HAP-1 (cell line): Measurements from ENCODE around the gene KIF18B.
"Not testable (repeated sequence)": the region's sequence is repeated elsewhere in the genome, so short reads cannot be mapped to it uniquely, and the experiment has no call there.

Source experiments
- DNase-seq, 2 experiments: peaks; one replicate each; pipeline ENCODE4 v3.0.0-alpha.2; 2016 to 2020; ENCODE audit warnings: low spot score in 2 of 2
- H3K27me3 ChIP-seq: fragments of 250-450 bp; sonication (Bioruptor Pico); 2 replicates; pipeline ENCODE4 v1.5.1; 2020; ENCODE audit warnings: low read depth, mild to moderate bottlenecking, moderate library complexity
- H3K36me3 ChIP-seq: fragments of 250-450 bp; sonication (Bioruptor Pico); replicated peaks from 2 replicates; pipeline ENCODE4 v1.5.1; 2020; ENCODE audit warnings: mild to moderate bottlenecking
- H3K4me1 ChIP-seq: fragments of 250-450 bp; sonication (Bioruptor Pico); 2 replicates; pipeline ENCODE4 v1.5.1; 2020; ENCODE audit warnings: mild to moderate bottlenecking
- H3K4me3 ChIP-seq: fragments of 250-450 bp; sonication (Bioruptor Pico); 2 replicates; pipeline ENCODE4 v1.5.1; 2020; ENCODE audit warnings: mild to moderate bottlenecking, moderate library complexity
- H3K9me3 ChIP-seq: fragments of 250-450 bp; sonication (Bioruptor Pico); 2 replicates; pipeline ENCODE4 v1.5.1; 2020; ENCODE audit warnings: mild to moderate bottlenecking, moderate library complexity
- in situ Hi-C: fragments of 300-500 bp; cut with MboI; formaldehyde crosslinking; loops from 3 replicates; pipeline ENCODE4 v1.14.3; 2020; ENCODE audit warnings: low sequenced_read_pairs, inconsistent platforms, mixed read lengths

KIF18B gene

GRCh38 chr17:44965481-44966234 is 18.1 kb upstream of the KIF18B start:
- Histone ChIP-seq H3K27me3 (peaks cover 6% of the 10 kb centered on the region; the same call in 1 of the 2 replicates), H3K9me3 (no peaks in the 10 kb centered on the region; the same call in 1 of the 2 replicates), H3K4me3 (no peak overlapping the region), H3K36me3 (no peaks in the 10 kb centered on the region), H3K4me1 (peaks cover 5% of the 10 kb centered on the region)
- in situ Hi-C loops, result no loop called here
- no peak for DNase-seq

GRCh38 chr17:44961921-44962350 is 14.4 kb upstream of the KIF18B start:
- peaks cover 1% of the 10 kb centered on the region; the same call in 1 of the 2 replicates for H3K27me3 ChIP-seq

GRCh38 chr17:44960691-44961090 is 13.1 kb upstream of the KIF18B start:
- no peak overlapping the region for H3K4me3 ChIP-seq
- no peaks in the 10 kb centered on the region for H3K4me1 ChIP-seq
- no peak for DNase-seq
- no peaks in the 10 kb centered on the region; the same call in 1 of the 2 replicates for H3K9me3 ChIP-seq
- H3K36me3 ChIP-seq, result no peaks in the 10 kb centered on the region
- H3K27me3 ChIP-seq, result no peaks in the 10 kb centered on the region
- in situ Hi-C loops, result no loop called here

More at GRCh38 chr17:44961921-44962350, 14.4 kb upstream of the KIF18B start:
- H3K9me3 ChIP-seq, result no peaks in the 10 kb centered on the region; the same call in 1 of the 2 replicates
- no peaks in the 10 kb centered on the region for H3K4me1 ChIP-seq
- no peak overlapping the region for H3K4me3 ChIP-seq
- in situ Hi-C loops, result no loop called here
- no peaks in the 10 kb centered on the region for H3K36me3 ChIP-seq
- DNase-seq, result no peak

- no peaks in the 10 kb centered on the region for H3K36me3 ChIP-seq
- H3K9me3 ChIP-seq, result no peaks in the 10 kb centered on the region
- no peaks in the 10 kb centered on the region for H3K27me3 ChIP-seq
- no peaks in the 10 kb centered on the region for H3K4me1 ChIP-seq
- no peak overlapping the region for H3K4me3 ChIP-seq
- in situ Hi-C loops, result no loop called here
- no peak for DNase-seq
Measured at GRCh38 chr17:44959821-44960531, 12.4 kb upstream of the KIF18B start.

DNA sequence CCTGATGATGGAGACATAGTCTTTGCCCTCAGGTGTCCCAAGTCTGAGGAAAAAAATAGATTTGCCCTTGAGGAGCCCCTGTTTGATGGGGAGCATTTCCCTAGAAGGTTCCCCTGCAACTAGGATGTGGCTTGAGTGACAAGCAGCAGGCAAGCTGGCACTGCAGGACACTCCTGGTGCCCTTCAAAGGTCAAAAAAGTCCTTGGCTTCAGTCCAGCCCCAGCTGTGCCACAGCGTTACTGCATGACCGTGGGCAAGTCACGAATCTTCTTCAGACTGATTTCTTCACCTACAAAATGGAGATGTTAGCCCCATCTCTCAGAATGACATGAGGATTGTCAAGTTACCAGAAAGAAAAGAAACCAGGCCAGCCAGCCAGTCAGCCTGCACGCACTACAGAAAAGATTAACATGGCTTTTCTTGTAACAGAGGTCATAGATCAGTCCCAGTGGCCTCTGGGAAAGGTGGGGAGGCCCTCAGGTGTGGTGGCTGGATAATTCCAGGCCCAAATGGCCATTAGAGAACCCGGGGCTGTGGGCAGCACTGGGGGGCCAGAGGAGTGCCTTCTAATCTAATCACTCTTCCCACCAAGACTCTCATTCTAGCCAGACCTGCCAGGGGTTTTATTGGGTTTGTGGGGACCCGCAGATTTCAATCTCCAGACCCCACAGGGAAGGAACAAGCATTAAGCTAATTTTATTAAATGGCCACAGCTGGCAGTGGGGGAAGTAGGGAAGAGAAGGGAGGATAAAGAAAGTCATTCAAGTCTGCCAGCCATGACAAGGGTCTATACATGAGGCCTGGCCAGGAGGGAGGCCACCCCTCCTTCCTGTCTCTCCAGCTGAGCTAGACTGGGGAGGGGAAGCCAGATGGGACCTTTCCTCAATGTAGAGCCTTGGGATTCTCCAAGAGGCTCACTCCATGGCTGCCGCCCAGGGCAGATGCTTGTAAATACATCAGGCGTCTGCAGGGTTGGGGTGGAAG is 9.7 kb upstream of the KIF18B start:
- in situ Hi-C loops, result no loop called here
- no peaks in the 10 kb centered on the region for H3K36me3 ChIP-seq
- H3K27me3 ChIP-seq, result no peaks in the 10 kb centered on the region
- no peak for DNase-seq
- no peaks in the 10 kb centered on the region for H3K4me1 ChIP-seq
- H3K4me3 ChIP-seq, result no peak overlapping the region
- H3K9me3 ChIP-seq, result no peaks in the 10 kb centered on the region

GRCh38 chr17:44955674-44956425 is 8.3 kb upstream of the KIF18B start:
- in situ Hi-C loops, result no loop called here
- H3K4me3 ChIP-seq, result no peak overlapping the region
- no peaks in the 10 kb centered on the region for H3K4me1 ChIP-seq
- no peaks in the 10 kb centered on the region for H3K9me3 ChIP-seq
- no peak for DNase-seq
- H3K36me3 ChIP-seq, result no peaks in the 10 kb centered on the region
- H3K27me3 ChIP-seq, result no peaks in the 10 kb centered on the region

- H3K4me1 ChIP-seq, result peaks cover 2% of the 10 kb centered on the region
Measured at GRCh38 chr17:44952946-44953475, 5.4 kb upstream of the KIF18B start.

DNA sequence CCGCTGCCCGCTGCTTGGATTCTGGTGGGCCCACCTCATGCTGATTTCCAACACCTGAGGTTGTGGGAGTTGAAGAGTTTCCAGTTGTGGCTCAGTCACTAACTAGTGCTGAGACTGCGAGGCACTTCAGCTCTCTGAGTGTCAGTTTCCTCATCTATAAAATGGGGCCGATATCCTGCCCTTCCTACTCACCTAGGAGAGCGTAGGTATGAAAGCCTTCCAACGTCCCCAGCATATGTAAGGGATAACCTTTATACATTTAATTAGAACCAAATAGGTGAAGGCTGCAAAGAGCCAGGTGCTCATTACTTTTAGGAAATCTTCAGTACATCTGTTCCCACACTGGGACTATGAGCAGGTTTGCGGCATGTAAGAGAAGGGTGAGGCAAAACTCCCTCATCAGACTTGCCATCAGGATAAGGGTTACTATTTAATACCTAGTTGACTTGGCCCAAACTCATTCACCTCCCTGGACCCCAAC is 782 bp upstream of the KIF18B start:
- in situ Hi-C loops, result no loop called here
- peaks cover 2% of the 10 kb centered on the region; the same call in 1 of the 2 replicates for H3K9me3 ChIP-seq
- peaks cover 14% of the 10 kb centered on the region for H3K4me1 ChIP-seq
- peaks cover 25% of the 10 kb centered on the region for H3K36me3 ChIP-seq
- peak overlapping the region; percentile 89 for H3K4me3 ChIP-seq
- H3K27me3 ChIP-seq, result no peaks in the 10 kb centered on the region
- DNase-seq, result no peak

More at GRCh38 chr17:44952946-44953475, 5.4 kb upstream of the KIF18B start:
- no peak for DNase-seq
- H3K4me3 ChIP-seq, result no peak overlapping the region
- in situ Hi-C loops, result no loop called here
- no peaks in the 10 kb centered on the region for H3K27me3 ChIP-seq
- no peaks in the 10 kb centered on the region for H3K9me3 ChIP-seq
- no peaks in the 10 kb centered on the region for H3K36me3 ChIP-seq

- Histone ChIP-seq H3K4me3 (peak overlapping the region; percentile 89; the same call in 1 of the 2 replicates), H3K4me1 (peaks cover 14% of the 10 kb centered on the region), H3K36me3 (peaks cover 48% of the 10 kb centered on the region)
- H3K27me3 ChIP-seq, in situ Hi-C loops, H3K9me3 ChIP-seq, DNase-seq: not testable (repeated sequence)
Measured at GRCh38 chr17:44945652-44946051, 1.9 kb downstream of the KIF18B start.

- no peak for DNase-seq
- peaks cover 11% of the 10 kb centered on the region for H3K9me3 ChIP-seq
- in situ Hi-C loops, result no loop called here
- peaks cover 76% of the 10 kb centered on the region for H3K36me3 ChIP-seq
- no peak overlapping the region for H3K4me3 ChIP-seq
- H3K4me1 ChIP-seq, result peaks cover 11% of the 10 kb centered on the region
- no peaks in the 10 kb centered on the region for H3K27me3 ChIP-seq
Measured at GRCh38 chr17:44942456-44942855, 5.1 kb downstream of the KIF18B start.

GRCh38 chr17:44941712-44942331 is 5.8 kb downstream of the KIF18B start:
- Histone ChIP-seq H3K36me3 (peaks cover 81% of the 10 kb centered on the region), H3K27me3 (no peaks in the 10 kb centered on the region), H3K4me1 (peaks cover 11% of the 10 kb centered on the region), H3K4me3 (no peak overlapping the region), H3K9me3 (peaks cover 11% of the 10 kb centered on the region)
- DNase-seq, result no peak
- in situ Hi-C loops, result no loop called here

DNA sequence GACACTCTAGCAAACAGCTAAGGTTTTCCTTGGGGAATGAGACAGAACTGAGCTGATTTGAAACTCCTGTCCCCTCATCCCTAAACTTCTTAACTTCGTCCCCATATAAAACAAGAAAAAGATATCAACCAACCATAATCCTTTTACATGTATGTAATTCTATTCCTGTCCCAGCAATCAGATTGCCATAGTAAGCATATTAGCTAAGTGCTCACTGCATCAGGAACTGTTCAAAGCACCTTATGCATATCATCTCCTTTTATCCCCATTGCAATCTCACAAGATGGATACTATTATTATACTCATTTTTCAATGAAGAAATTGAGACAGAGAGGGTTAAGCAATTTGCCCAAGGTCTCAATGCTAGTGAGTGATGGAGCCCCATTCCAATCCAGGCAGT is 6.8 kb downstream of the KIF18B start:
- no peak for DNase-seq
- Histone ChIP-seq H3K4me3 (no peak overlapping the region), H3K4me1 (peaks cover 11% of the 10 kb centered on the region), H3K9me3 (peaks cover 11% of the 10 kb centered on the region), H3K36me3 (peaks cover 82% of the 10 kb centered on the region), H3K27me3 (no peaks in the 10 kb centered on the region)
- in situ Hi-C loops, result no loop called here
